WTC11 (cell line): ENCODE measurements around the gene ITPKB. TPM values are rescaled to one million over a fixed set of nuclear protein-coding genes. Genes with fewer than 3 reads are reported as not detected.

ENCODE experiments used
- ATAC-seq: fragments of 200-7000 bp; cut with Tn5 transposase; 2 replicates; pipeline ENCODE4 v1.10.0; 2021; ENCODE audit warnings: mild to moderate bottlenecking, moderate library complexity
- CTCF ChIA-PET: fragments of 300-600 bp; sonication (Branson Sonifier 250); formaldehyde crosslinking; loops from one replicate; lab custom pipeline; 2021; ENCODE audit warnings: antibody characterized with exemption; lab: Charles Lee
- POLR2A ChIA-PET: fragments of 350-600 bp; sonication (Branson Sonifier 250); formaldehyde crosslinking; loops from one replicate; lab custom pipeline; 2021; ENCODE audit warnings: antibody characterized with exemption; lab: Charles Lee
- DNase-seq: peaks from one replicate; pipeline ENCODE4 v3.0.0; 2021; ENCODE audit warnings: low spot score
- H3K27ac Mint-ChIP-seq: 2 replicates; pipeline ENCODE4 v1.8.0; 2021; ENCODE audit warnings: mixed read lengths
- H3K27me3 Mint-ChIP-seq: 2 replicates; pipeline ENCODE4 v1.8.0; 2021; ENCODE audit warnings: low read depth, mild to moderate bottlenecking, moderate library complexity, mixed read lengths
- H3K36me3 Mint-ChIP-seq: 2 replicates; pipeline ENCODE4 v1.8.0; 2021; ENCODE audit warnings: mixed read lengths
- H3K4me1 Mint-ChIP-seq: 2 replicates; pipeline ENCODE4 v1.8.0; 2022; ENCODE audit warnings: mixed read lengths
- H3K4me3 Mint-ChIP-seq: 2 replicates; pipeline ENCODE4 v1.8.0; 2021; ENCODE audit warnings: mild to moderate bottlenecking, moderate library complexity, mixed read lengths
- H3K9me3 Mint-ChIP-seq: 2 replicates; pipeline ENCODE4 v1.8.0; 2021; ENCODE audit warnings: mixed read lengths
- ATF1 ChIP-seq: sonication (generic); formaldehyde crosslinking; IDR thresholded peaks from 2 replicates; pipeline ENCODE4 v1.8.1; 2023; ENCODE audit warnings: mild to moderate bottlenecking, moderate library complexity, missing genetic modification reagents
- CREB1 ChIP-seq: sonication (generic); formaldehyde crosslinking; IDR thresholded peaks from 2 replicates; pipeline ENCODE4 v1.8.0; 2023; ENCODE audit warnings: mild to moderate bottlenecking, missing genetic modification reagents
- CREM ChIP-seq: sonication (generic); formaldehyde crosslinking; IDR thresholded peaks from 2 replicates; pipeline ENCODE4 v1.8.1; 2022; ENCODE audit warnings: mild to moderate bottlenecking, missing genetic modification reagents, moderate library complexity
- ELF4 ChIP-seq: sonication (generic); formaldehyde crosslinking; IDR thresholded peaks from 2 replicates; pipeline ENCODE4 v1.8.1; 2022; ENCODE audit warnings: low read depth, mild to moderate bottlenecking, moderate library complexity, missing genetic modification reagents
- EMX1 ChIP-seq: fragments of 250-450 bp; sonication (Bioruptor Pico); IDR thresholded peaks from 2 replicates; pipeline ENCODE4 v1.8.0; 2021; ENCODE audit warnings: mild to moderate bottlenecking
- GABPB1 ChIP-seq: sonication (generic); formaldehyde crosslinking; IDR thresholded peaks from 2 replicates; pipeline ENCODE4 v1.8.1; 2023; ENCODE audit warnings: mild to moderate bottlenecking, missing genetic modification reagents
- HMGA2 ChIP-seq: fragments of 250-450 bp; sonication (Bioruptor Pico); IDR thresholded peaks from 2 replicates; pipeline ENCODE4 v1.4.0; 2021; ENCODE audit warnings: mild to moderate bottlenecking, moderate library complexity
- JUN ChIP-seq: sonication (generic); formaldehyde crosslinking; IDR thresholded peaks from 2 replicates; pipeline ENCODE4 v1.8.0; 2023; ENCODE audit warnings: mild to moderate bottlenecking, missing genetic modification reagents
- MXD4 ChIP-seq: fragments of 250-450 bp; sonication (Bioruptor Pico); IDR thresholded peaks from 2 replicates; pipeline ENCODE4 v1.8.0; 2021; ENCODE audit warnings: mild to moderate bottlenecking, moderate library complexity, borderline replicate concordance
- MYBL2 ChIP-seq: sonication (generic); formaldehyde crosslinking; IDR thresholded peaks from 2 replicates; pipeline ENCODE4 v1.8.1; 2023; ENCODE audit warnings: mild to moderate bottlenecking, moderate library complexity, missing genetic modification reagents
- NFE2L1 ChIP-seq: sonication (generic); formaldehyde crosslinking; IDR thresholded peaks from 2 replicates; pipeline ENCODE4 v1.8.1; 2023; ENCODE audit warnings: missing genetic modification reagents
- NR2C2 ChIP-seq: sonication (generic); formaldehyde crosslinking; IDR thresholded peaks from 2 replicates; pipeline ENCODE4 v1.8.0; 2022; ENCODE audit warnings: mild to moderate bottlenecking, missing genetic modification reagents
- NR3C1 ChIP-seq: sonication (generic); formaldehyde crosslinking; conservative IDR thresholded peaks from 2 replicates; pipeline ENCODE4 v1.8.1; 2023; ENCODE audit warnings: low read depth, mild to moderate bottlenecking, missing genetic modification reagents
- OVOL2 ChIP-seq: fragments of 250-450 bp; sonication (Bioruptor Pico); IDR thresholded peaks from 2 replicates; pipeline ENCODE4 v1.9.0; 2021; ENCODE audit warnings: mild to moderate bottlenecking, borderline replicate concordance
- SOX15 ChIP-seq: fragments of 250-450 bp; sonication (Bioruptor Pico); IDR thresholded peaks from 2 replicates; pipeline ENCODE4 v1.9.0; 2021; ENCODE audit warnings: mild to moderate bottlenecking
- TEAD1 ChIP-seq: sonication (generic); formaldehyde crosslinking; IDR thresholded peaks from 2 replicates; pipeline ENCODE4 v1.8.0; 2022; ENCODE audit warnings: mild to moderate bottlenecking, missing genetic modification reagents
- ZBTB21 ChIP-seq: sonication (generic); formaldehyde crosslinking; IDR thresholded peaks from 2 replicates; pipeline ENCODE4 v1.8.1; 2023; ENCODE audit warnings: mild to moderate bottlenecking, missing genetic modification reagents, borderline replicate concordance
- ZNF138 ChIP-seq: sonication (generic); formaldehyde crosslinking; conservative IDR thresholded peaks from 2 replicates; pipeline ENCODE4 v1.8.1; 2022; ENCODE audit warnings: mild to moderate bottlenecking, moderate library complexity, missing genetic modification reagents
- ZNF232 ChIP-seq: sonication (generic); formaldehyde crosslinking; IDR thresholded peaks from 2 replicates; pipeline ENCODE4 v1.8.0; 2022; ENCODE audit warnings: mild to moderate bottlenecking, missing genetic modification reagents
- ZNF423 ChIP-seq: fragments of 250-450 bp; sonication (Bioruptor Pico); IDR thresholded peaks from 2 replicates; pipeline ENCODE4 v2.1.2; 2022; ENCODE audit warnings: mild to moderate bottlenecking, moderate library complexity
- ZSCAN18 ChIP-seq: fragments of 250-450 bp; sonication (Bioruptor Pico); IDR thresholded peaks from 2 replicates; pipeline ENCODE4 v2.1.2; 2022; ENCODE audit warnings: mild to moderate bottlenecking, moderate library complexity
- total RNA-seq: library from RNA; stranded (reverse); gene quantifications from 3 replicates; pipeline ENCODE4 v1.2.3, GENCODE V29; 2021
- TF ChIP-seq, protein P1 (sequence below): sonication (generic); formaldehyde crosslinking; IDR thresholded peaks from 2 replicates; pipeline ENCODE4 v1.8.0; 2022; ENCODE audit warnings: mild to moderate bottlenecking, missing genetic modification reagents
- TF ChIP-seq, protein P2 (sequence below): sonication (generic); formaldehyde crosslinking; IDR thresholded peaks from 2 replicates; pipeline ENCODE4 v1.8.1; 2022; ENCODE audit warnings: mild to moderate bottlenecking, moderate library complexity, missing genetic modification reagents
- TF ChIP-seq, protein P3 (sequence below): sonication (generic); formaldehyde crosslinking; IDR thresholded peaks from 2 replicates; pipeline ENCODE4 v1.8.0; 2022; ENCODE audit warnings: mild to moderate bottlenecking, missing genetic modification reagents
- TF ChIP-seq, protein P4 (sequence below): fragments of 250-450 bp; sonication (Bioruptor Pico); IDR thresholded peaks from 2 replicates; pipeline ENCODE4 v1.8.0; 2021; ENCODE audit warnings: mild to moderate bottlenecking

ITPKB gene
- total RNA-seq, 1 experiment from 2014 or later, result 15.6 TPM

DNA sequence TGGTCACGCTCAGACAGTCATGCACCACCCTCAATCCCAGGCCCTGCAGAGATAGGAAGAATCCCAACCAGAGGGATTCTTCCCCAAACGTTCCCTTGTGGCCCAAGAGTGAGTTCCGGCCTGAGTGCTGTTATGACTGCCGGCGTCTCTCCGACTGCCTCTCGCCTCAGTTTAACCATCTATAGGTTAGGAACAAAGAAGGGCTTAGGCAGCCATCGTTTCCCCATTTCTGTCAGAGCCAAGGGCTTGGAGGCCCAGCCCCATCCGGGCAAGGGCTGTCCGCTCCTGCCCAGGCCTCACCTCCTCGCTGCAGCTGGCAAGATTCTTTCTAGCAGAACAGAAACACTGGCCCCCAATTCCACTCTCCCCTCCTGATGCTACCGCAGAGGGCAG, 131.8 kb downstream of the ITPKB start (continued):
- no peak for TF ChIP-seq ZBTB21 (CRISPR knock-in tag)
- no peak for TF ChIP-seq SOX15 (CRISPR knock-in tag)

- no peak for TF ChIP-seq CREB1
- no peak for TF ChIP-seq ZBTB21 (CRISPR knock-in tag)
- TF ChIP-seq CREM, result no peak
- no peak for TF ChIP-seq MYBL2
- no peak for TF ChIP-seq NFE2L1 (CRISPR knock-in tag)
- TF ChIP-seq, protein P1, sequence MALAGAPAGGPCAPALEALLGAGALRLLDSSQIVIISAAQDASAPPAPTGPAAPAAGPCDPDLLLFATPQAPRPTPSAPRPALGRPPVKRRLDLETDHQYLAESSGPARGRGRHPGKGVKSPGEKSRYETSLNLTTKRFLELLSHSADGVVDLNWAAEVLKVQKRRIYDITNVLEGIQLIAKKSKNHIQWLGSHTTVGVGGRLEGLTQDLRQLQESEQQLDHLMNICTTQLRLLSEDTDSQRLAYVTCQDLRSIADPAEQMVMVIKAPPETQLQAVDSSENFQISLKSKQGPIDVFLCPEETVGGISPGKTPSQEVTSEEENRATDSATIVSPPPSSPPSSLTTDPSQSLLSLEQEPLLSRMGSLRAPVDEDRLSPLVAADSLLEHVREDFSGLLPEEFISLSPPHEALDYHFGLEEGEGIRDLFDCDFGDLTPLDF (CRISPR knock-in tag), result no peak
- no peak for TF ChIP-seq NR3C1 (CRISPR knock-in tag)
- Mint-ChIP-seq H3K4me3 (no peak overlapping the region), H3K4me1 (peaks cover 46% of the 10 kb centered on the region), H3K36me3 (no peaks in the 10 kb centered on the region), H3K9me3 (no peaks in the 10 kb centered on the region), H3K27me3 (no peaks in the 10 kb centered on the region; the same call in 1 of the 2 replicates), H3K27ac (no peak overlapping the region)
- POLR2A ChIA-PET, result interaction anchor here (0.6 kb wide), 1 partner anchor 211 kb away, joined by 3 read pairs; no protein-coding TSS in a partner anchor
- CTCF ChIA-PET, result interaction anchor here (0.7 to 5.0 kb wide), 8 partner anchors 19 to 481 kb away, joined by 3 to 45 read pairs (median 4); no protein-coding TSS in a partner anchor
- DNase-seq (peak; percentile 24), ATAC-seq (peak; percentile 7; the same call in 1 of the 2 replicates)
These were observed 132.5 kb downstream of the ITPKB start for GRCh38 chr1:226606311-226607267.

GRCh38 chr1:226605318-226605950, 133.6 kb downstream of the ITPKB start:
- Mint-ChIP-seq H3K36me3 (no peaks in the 10 kb centered on the region), H3K9me3 (no peaks in the 10 kb centered on the region), H3K27ac (no peak overlapping the region), H3K4me1 (peaks cover 46% of the 10 kb centered on the region), H3K27me3 (no peaks in the 10 kb centered on the region), H3K4me3 (no peak overlapping the region)
- ATAC-seq, result no peak
- TF ChIP-seq NFE2L1 (CRISPR knock-in tag) (no peak), JUN (CRISPR knock-in tag) (no peak), OVOL2 (CRISPR knock-in tag) (no peak), NR2C2 (no peak), ATF1 (CRISPR knock-in tag) (no peak), ZNF232 (CRISPR knock-in tag) (no peak), MXD4 (no peak), EMX1 (CRISPR knock-in tag) (no peak), ZNF138 (CRISPR knock-in tag) (no peak), ZSCAN18 (CRISPR knock-in tag) (no peak), GABPB1 (CRISPR knock-in tag) (no peak), ZNF423 (CRISPR knock-in tag) (no peak), ELF4 (CRISPR knock-in tag) (no peak), TEAD1 (CRISPR knock-in tag) (no peak), HMGA2 (CRISPR knock-in tag) (no peak), MYBL2 (no peak)
- TF ChIP-seq, protein P2, sequence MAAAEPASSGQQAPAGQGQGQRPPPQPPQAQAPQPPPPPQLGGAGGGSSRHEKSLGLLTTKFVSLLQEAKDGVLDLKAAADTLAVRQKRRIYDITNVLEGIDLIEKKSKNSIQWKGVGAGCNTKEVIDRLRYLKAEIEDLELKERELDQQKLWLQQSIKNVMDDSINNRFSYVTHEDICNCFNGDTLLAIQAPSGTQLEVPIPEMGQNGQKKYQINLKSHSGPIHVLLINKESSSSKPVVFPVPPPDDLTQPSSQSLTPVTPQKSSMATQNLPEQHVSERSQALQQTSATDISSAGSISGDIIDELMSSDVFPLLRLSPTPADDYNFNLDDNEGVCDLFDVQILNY (CRISPR knock-in tag), result no peak
- TF ChIP-seq, protein P3, sequence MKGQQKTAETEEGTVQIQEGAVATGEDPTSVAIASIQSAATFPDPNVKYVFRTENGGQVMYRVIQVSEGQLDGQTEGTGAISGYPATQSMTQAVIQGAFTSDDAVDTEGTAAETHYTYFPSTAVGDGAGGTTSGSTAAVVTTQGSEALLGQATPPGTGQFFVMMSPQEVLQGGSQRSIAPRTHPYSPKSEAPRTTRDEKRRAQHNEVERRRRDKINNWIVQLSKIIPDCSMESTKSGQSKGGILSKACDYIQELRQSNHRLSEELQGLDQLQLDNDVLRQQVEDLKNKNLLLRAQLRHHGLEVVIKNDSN (CRISPR knock-in tag), result no peak
- TF ChIP-seq, protein P4, sequence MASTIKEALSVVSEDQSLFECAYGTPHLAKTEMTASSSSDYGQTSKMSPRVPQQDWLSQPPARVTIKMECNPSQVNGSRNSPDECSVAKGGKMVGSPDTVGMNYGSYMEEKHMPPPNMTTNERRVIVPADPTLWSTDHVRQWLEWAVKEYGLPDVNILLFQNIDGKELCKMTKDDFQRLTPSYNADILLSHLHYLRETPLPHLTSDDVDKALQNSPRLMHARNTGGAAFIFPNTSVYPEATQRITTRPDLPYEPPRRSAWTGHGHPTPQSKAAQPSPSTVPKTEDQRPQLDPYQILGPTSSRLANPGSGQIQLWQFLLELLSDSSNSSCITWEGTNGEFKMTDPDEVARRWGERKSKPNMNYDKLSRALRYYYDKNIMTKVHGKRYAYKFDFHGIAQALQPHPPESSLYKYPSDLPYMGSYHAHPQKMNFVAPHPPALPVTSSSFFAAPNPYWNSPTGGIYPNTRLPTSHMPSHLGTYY (CRISPR knock-in tag), result no peak
- TF ChIP-seq, protein P1 (CRISPR knock-in tag), result no peak
- no peak for DNase-seq
- ChIA-PET CTCF (interaction anchor here (0.6 to 5.0 kb wide), 10 partner anchors 15 to 480 kb away, joined by 3 to 45 read pairs (median 6); partner anchors contain the start of gene STUM), POLR2A (no interaction called here)
